WTC11 (cell line): Measurements from ENCODE around the gene CAB39. TPM values are rescaled to one million over a fixed set of nuclear protein-coding genes. Genes with fewer than 3 reads are reported as not detected.

ENCODE experiments used
- ATAC-seq: fragments of 200-7000 bp; cut with Tn5 transposase; 2 replicates; pipeline ENCODE4 v1.10.0; 2021; ENCODE audit warnings: mild to moderate bottlenecking, moderate library complexity
- CTCF ChIA-PET: fragments of 300-600 bp; sonication (Branson Sonifier 250); formaldehyde crosslinking; loops from one replicate; lab custom pipeline; 2021; ENCODE audit warnings: antibody characterized with exemption; lab: Charles Lee
- POLR2A ChIA-PET: fragments of 350-600 bp; sonication (Branson Sonifier 250); formaldehyde crosslinking; loops from one replicate; lab custom pipeline; 2021; ENCODE audit warnings: antibody characterized with exemption; lab: Charles Lee
- DNase-seq: peaks from one replicate; pipeline ENCODE4 v3.0.0; 2021; ENCODE audit warnings: low spot score
- H3K27ac Mint-ChIP-seq: 2 replicates; pipeline ENCODE4 v1.8.0; 2021; ENCODE audit warnings: mixed read lengths
- H3K27me3 Mint-ChIP-seq: 2 replicates; pipeline ENCODE4 v1.8.0; 2021; ENCODE audit warnings: low read depth, mild to moderate bottlenecking, moderate library complexity, mixed read lengths
- H3K36me3 Mint-ChIP-seq: 2 replicates; pipeline ENCODE4 v1.8.0; 2021; ENCODE audit warnings: mixed read lengths
- H3K4me1 Mint-ChIP-seq: 2 replicates; pipeline ENCODE4 v1.8.0; 2022; ENCODE audit warnings: mixed read lengths
- H3K4me3 Mint-ChIP-seq: 2 replicates; pipeline ENCODE4 v1.8.0; 2021; ENCODE audit warnings: mild to moderate bottlenecking, moderate library complexity, mixed read lengths
- H3K9me3 Mint-ChIP-seq: 2 replicates; pipeline ENCODE4 v1.8.0; 2021; ENCODE audit warnings: mixed read lengths
- ARID4B ChIP-seq: sonication (generic); formaldehyde crosslinking; IDR thresholded peaks from 2 replicates; pipeline ENCODE4 v1.8.0; 2023; ENCODE audit warnings: missing genetic modification reagents, mild to moderate bottlenecking, borderline replicate concordance
- ERG ChIP-seq: fragments of 250-450 bp; sonication (Bioruptor Pico); IDR thresholded peaks from 2 replicates; pipeline ENCODE4 v1.8.0; 2021; ENCODE audit warnings: mild to moderate bottlenecking
- FOXP4 ChIP-seq: sonication (generic); formaldehyde crosslinking; IDR thresholded peaks from 2 replicates; pipeline ENCODE4 v1.8.0; 2022; ENCODE audit warnings: mild to moderate bottlenecking, missing genetic modification reagents
- GABPB1 ChIP-seq: sonication (generic); formaldehyde crosslinking; IDR thresholded peaks from 2 replicates; pipeline ENCODE4 v1.8.1; 2023; ENCODE audit warnings: mild to moderate bottlenecking, missing genetic modification reagents
- JAZF1 ChIP-seq: fragments of 250-450 bp; sonication (Bioruptor Pico); IDR thresholded peaks from 2 replicates; pipeline ENCODE4 v1.9.0; 2021; ENCODE audit warnings: moderate library complexity, mild to moderate bottlenecking, inconsistent platforms
- MXD4 ChIP-seq: fragments of 250-450 bp; sonication (Bioruptor Pico); IDR thresholded peaks from 2 replicates; pipeline ENCODE4 v1.8.0; 2021; ENCODE audit warnings: mild to moderate bottlenecking, moderate library complexity, borderline replicate concordance
- NR3C1 ChIP-seq: sonication (generic); formaldehyde crosslinking; conservative IDR thresholded peaks from 2 replicates; pipeline ENCODE4 v1.8.1; 2023; ENCODE audit warnings: low read depth, mild to moderate bottlenecking, missing genetic modification reagents
- PREB ChIP-seq: sonication (generic); formaldehyde crosslinking; IDR thresholded peaks from 2 replicates; pipeline ENCODE4 v1.8.1; 2022; ENCODE audit warnings: mild to moderate bottlenecking, missing genetic modification reagents, moderate library complexity, borderline replicate concordance
- TP53 ChIP-seq: sonication (generic); formaldehyde crosslinking; IDR thresholded peaks from 2 replicates; pipeline ENCODE4 v1.8.1; 2023; ENCODE audit warnings: mild to moderate bottlenecking, missing genetic modification reagents
- USF1 ChIP-seq: sonication (generic); formaldehyde crosslinking; IDR thresholded peaks from 2 replicates; pipeline ENCODE4 v1.8.0; 2022; ENCODE audit warnings: mild to moderate bottlenecking, missing genetic modification reagents
- ZMAT4 ChIP-seq: fragments of 250-450 bp; sonication (Bioruptor Pico); IDR thresholded peaks from 2 replicates; pipeline ENCODE4 v1.9.0; 2021; ENCODE audit warnings: mild to moderate bottlenecking
- ZNF416 ChIP-seq: fragments of 250-450 bp; sonication (Bioruptor Pico); IDR thresholded peaks from 2 replicates; pipeline ENCODE4 v1.9.0; 2021; ENCODE audit warnings: mild to moderate bottlenecking, inconsistent platforms
- total RNA-seq: library from RNA; stranded (reverse); gene quantifications from 3 replicates; pipeline ENCODE4 v1.2.3, GENCODE V29; 2021

Gene CAB39
- total RNA-seq, 1 experiment from 2014 or later: 36.9 TPM

- no peak for TF ChIP-seq ARID4B (CRISPR knock-in tag)
- TF ChIP-seq ZMAT4 (CRISPR knock-in tag): no peak
- no peak for TF ChIP-seq USF1
- no peak for TF ChIP-seq FOXP4 (CRISPR knock-in tag)
- TF ChIP-seq ZNF416 (CRISPR knock-in tag): no peak
- TF ChIP-seq PREB (CRISPR knock-in tag): no peak
- no peak for TF ChIP-seq JAZF1 (CRISPR knock-in tag)
- TF ChIP-seq NR3C1 (CRISPR knock-in tag): no peak
Measured at GRCh38 chr2:230688490-230688889, 24.2 kb upstream of the CAB39 start (continued).

GRCh38 chr2:230690439-230690838 lies 22.2 kb upstream of the CAB39 start:
- Mint-ChIP-seq H3K9me3 (no peaks in the 10 kb centered on the region), H3K36me3 (no peaks in the 10 kb centered on the region), H3K27ac (no peak overlapping the region), H3K4me3 (no peak overlapping the region), H3K27me3 (no peaks in the 10 kb centered on the region; the same call in 1 of the 2 replicates), H3K4me1 (peaks cover 8% of the 10 kb centered on the region)
- no peak for DNase-seq
- ChIA-PET POLR2A (no interaction called here), CTCF (no interaction called here)
- ATAC-seq: no peak
- no peak for TF ChIP-seq GABPB1
- no peak for TF ChIP-seq ERG
- TF ChIP-seq NR3C1 (CRISPR knock-in tag): no peak
- no peak for TF ChIP-seq MXD4
- no peak for TF ChIP-seq FOXP4 (CRISPR knock-in tag)
- TF ChIP-seq TP53: no peak
